Heart right ventricle (tissue), 16 donors: ENCODE measurements around the gene TIAM1. TPM values are rescaled to one million over a fixed set of nuclear protein-coding genes. Genes with fewer than 3 reads are reported as not detected.

ENCODE experiments used
- ATAC-seq, 8 donors: fragments of 200-7000 bp; cut with Tn5 transposase; one replicate each; pipeline ENCODE4 v1.9.1; 2020; ENCODE audit warnings: mild to moderate bottlenecking in 8 of 8, moderate library complexity in 8 of 8, moderate number of reproducible peaks in 1 of 8
- DNase-seq, 2 donors: peaks; one replicate each; pipeline ENCODE4 v3.0.0-alpha.2; 2020
- H3K27ac ChIP-seq, 10 donors: fragments of 200-600 bp; sonication (generic) in 2 of 10; one replicate each; pipeline versions ENCODE4 v1.5.0 to v1.8.0; 2020 to 2022; ENCODE audit warnings: mild to moderate bottlenecking in 3 of 10
- H3K27me3 ChIP-seq, 7 donors: fragments of 200-600 bp; one replicate each; pipeline ENCODE4 v1.8.0; 2021 to 2022; ENCODE audit warnings: mild to moderate bottlenecking in 2 of 7
- H3K36me3 ChIP-seq, 9 donors: fragments of 200-600 bp; sonication (generic) in 1 of 9; one replicate each; pipeline versions ENCODE4 v1.5.0 to v1.8.0; 2020 to 2022; ENCODE audit warnings: mild to moderate bottlenecking in 2 of 9
- H3K4me1 ChIP-seq, 9 donors: fragments of 200-600 bp; sonication (generic) in 1 of 9; one replicate each; pipeline versions ENCODE4 v1.5.0 to v1.8.0; 2020 to 2022; ENCODE audit warnings: mild to moderate bottlenecking in 4 of 9
- H3K4me3 ChIP-seq, 10 donors: fragments of 200-600 bp; sonication (generic) in 2 of 10; one replicate each; pipeline versions ENCODE4 v1.5.0 to v1.8.0; 2020 to 2022; ENCODE audit warnings: mild to moderate bottlenecking in 7 of 10, moderate library complexity in 2 of 10
- H3K9me3 ChIP-seq, 11 donors: fragments of 200-600 bp in 10 of 11; sonication (generic) in 2 of 11; one replicate each; pipeline versions ENCODE4 v1.5.0 to v1.8.0; 2013 to 2022; ENCODE audit warnings: mild to moderate bottlenecking in 2 of 11, control low read depth in 1 of 11, moderate library complexity in 1 of 11
- WGBS, 2 donors: extraction: QIAGEN DNeasy Blood & Tissue Kit; methylation state at CpG; one replicate each; pipeline ENCODE4 v1.1.7; 2013; ENCODE audit warnings: inconsistent platforms in 1 of 2; 5-methylcytosine and 5-hydroxymethylcytosine counted together
- intact Hi-C, 10 donors: fragments of 100-400 bp; cut with DNase I; formaldehyde crosslinking; loops; one replicate each; pipeline versions ENCODE4 v1.11.1 to v1.14.2; 2022
- polyA plus RNA-seq, 2 donors: library from polyadenylated mRNA; stranded (reverse); fragments of 200-250 nt; gene quantifications; one replicate each; pipeline ENCODE4 v1.2.3, GENCODE V29; 2013
- total RNA-seq, 10 donors: library from RNA; stranded (reverse); fragmentation: NEBNext Ultra II Directional in 3 of 10; extraction: Animal tissue kit (Norgen Biotek cat#: 25700) in 3 of 10; gene quantifications; one replicate each; pipeline versions ENCODE4 v1.2.1 to v1.2.4, GENCODE V29; 2021 to 2023
- TF ChIP-seq, protein P1 (sequence below), 9 donors: fragments of 200-600 bp; sonication (generic) in 2 of 9; IDR thresholded peaks; one replicate each; pipeline versions ENCODE4 v1.5.0 to v1.8.0; 2021 to 2022; ENCODE audit warnings: antibody characterized with exemption in 9 of 9, mild to moderate bottlenecking in 5 of 9, moderate library complexity in 1 of 9
- donor health status: Arrhythmogenic right ventricular cardiomyopathy.
- donor health status: ischemic (EF 13 %, LVEDD 7.1; RV severe dilation, severe dysfunction).
- donor health status: healthy with polysubstance abuse.
- donor health status: DM: no; HTN: yes; CAD: no.
- donor health status: DM: no; HTN: no; CAD: no.
- donor health status: ischemic (EF 25% LVEDD 6.9; RV normal size, moderate dysfunction).
- donor health status: ischemic (EF 25% LVEDD 5.7; RV mildly dilated, moderate dysfunction).
- donor health status: healthy.
- donor health status: DM: yes; HTN: yes; CAD: no.
- donor health status: Ischemic cardiomyopathy.
- donor health status: ischemic (EF 35%, LVEDD 5.7; RV mildly dilated, moderate dysfunction).
- donor health status: nonischemic (EF 11% LVEDD 7.7; RV severe dilation, severe dysfunction).
- donor health status: DM: yes; HTN: yes; CAD: no.
- donor health status: PGD.
- donor health status: ischemic (EF 29% LVEDD 5.4; RV normal size, mild dysfunction).
- donor health status: nonischemic (EF 23%, LVEDD 6.1; RV moderate dilation, normal function).

The TIAM1 gene
- total and polyA plus RNA-seq, 12 donors: 0.97 to 4.5 (median 2.0) TPM

DNA sequence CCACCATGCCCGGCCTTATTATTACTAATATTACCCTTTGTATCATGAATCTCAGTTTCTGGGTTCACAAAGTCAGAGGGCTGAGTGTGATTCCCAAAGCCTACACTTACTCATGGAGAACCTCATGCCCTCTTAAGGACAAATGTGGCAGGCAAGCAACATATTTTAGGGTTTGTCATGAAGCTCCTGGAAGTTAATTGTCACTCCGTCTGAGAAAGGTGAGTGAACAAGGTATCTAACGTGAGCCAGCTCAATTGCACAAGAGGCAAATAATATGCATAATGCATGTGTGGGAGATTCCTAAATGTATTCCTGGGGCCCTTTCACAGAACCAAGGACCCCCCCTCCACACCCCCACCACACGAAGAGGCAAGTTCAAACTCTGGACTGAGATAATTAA lies 10.1 kb upstream of the TIAM1 start:
- intact Hi-C loops: no loop called here
- peaks cover 0 to under 1% (median 0%) of the 10 kb centered on the region in 11 donors for H3K9me3 ChIP-seq
- ATAC-seq: no peak
- peaks cover 0 to 12% (median 0%) of the 10 kb centered on the region in 7 donors for H3K27me3 ChIP-seq
- H3K27ac ChIP-seq: no peak overlapping the region
- no peak overlapping the region for H3K4me3 ChIP-seq
- DNase-seq: no peak
- 79 to 83% methylated on average over 4 of the region's 4 CpGs for WGBS, 2 donors
- TF ChIP-seq, protein P1, sequence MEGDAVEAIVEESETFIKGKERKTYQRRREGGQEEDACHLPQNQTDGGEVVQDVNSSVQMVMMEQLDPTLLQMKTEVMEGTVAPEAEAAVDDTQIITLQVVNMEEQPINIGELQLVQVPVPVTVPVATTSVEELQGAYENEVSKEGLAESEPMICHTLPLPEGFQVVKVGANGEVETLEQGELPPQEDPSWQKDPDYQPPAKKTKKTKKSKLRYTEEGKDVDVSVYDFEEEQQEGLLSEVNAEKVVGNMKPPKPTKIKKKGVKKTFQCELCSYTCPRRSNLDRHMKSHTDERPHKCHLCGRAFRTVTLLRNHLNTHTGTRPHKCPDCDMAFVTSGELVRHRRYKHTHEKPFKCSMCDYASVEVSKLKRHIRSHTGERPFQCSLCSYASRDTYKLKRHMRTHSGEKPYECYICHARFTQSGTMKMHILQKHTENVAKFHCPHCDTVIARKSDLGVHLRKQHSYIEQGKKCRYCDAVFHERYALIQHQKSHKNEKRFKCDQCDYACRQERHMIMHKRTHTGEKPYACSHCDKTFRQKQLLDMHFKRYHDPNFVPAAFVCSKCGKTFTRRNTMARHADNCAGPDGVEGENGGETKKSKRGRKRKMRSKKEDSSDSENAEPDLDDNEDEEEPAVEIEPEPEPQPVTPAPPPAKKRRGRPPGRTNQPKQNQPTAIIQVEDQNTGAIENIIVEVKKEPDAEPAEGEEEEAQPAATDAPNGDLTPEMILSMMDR (IDR thresholded peaks at IDR 0.05): no peak
- H3K36me3 ChIP-seq: no peaks in the 10 kb centered on the region
- peaks cover 0 to 4% (median 0%) of the 10 kb centered on the region in 9 donors for H3K4me1 ChIP-seq

DNA sequence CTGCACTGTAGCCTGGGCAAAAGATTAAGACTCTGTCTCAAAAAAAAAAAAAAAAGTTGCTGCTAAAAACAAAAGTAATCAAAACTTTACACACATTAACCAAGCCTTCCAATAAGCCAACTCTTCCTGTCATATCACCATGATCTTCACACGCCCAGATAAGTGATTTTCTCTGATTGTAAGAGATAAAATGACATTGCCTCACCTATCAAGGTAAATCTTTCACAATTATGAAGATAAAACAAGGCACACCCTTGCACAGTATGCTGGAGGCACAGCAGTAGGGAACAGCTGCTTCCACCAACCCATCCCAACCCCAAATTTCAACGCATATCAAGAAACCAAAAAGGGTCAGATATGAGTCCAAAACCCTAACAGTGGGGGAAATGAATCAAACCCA lies 8.8 kb upstream of the TIAM1 start:
- H3K36me3 ChIP-seq: no peaks in the 10 kb centered on the region
- no peak overlapping the region for H3K4me3 ChIP-seq
- intact Hi-C loops: no loop called here
- DNase-seq (no peak), ATAC-seq (no peak)
- no peaks in the 10 kb centered on the region for H3K9me3 ChIP-seq
- no peak overlapping the region for H3K27ac ChIP-seq
- peaks cover 0 to 12% (median 0%) of the 10 kb centered on the region in 7 donors for H3K27me3 ChIP-seq
- TF ChIP-seq, protein P1 (IDR thresholded peaks at IDR 0.05): no peak
- peaks cover 0 to 4% (median 0%) of the 10 kb centered on the region in 9 donors for H3K4me1 ChIP-seq
- WGBS, 2 donors: 35 to 61% methylated on average over 2 of the region's 2 CpGs

DNA sequence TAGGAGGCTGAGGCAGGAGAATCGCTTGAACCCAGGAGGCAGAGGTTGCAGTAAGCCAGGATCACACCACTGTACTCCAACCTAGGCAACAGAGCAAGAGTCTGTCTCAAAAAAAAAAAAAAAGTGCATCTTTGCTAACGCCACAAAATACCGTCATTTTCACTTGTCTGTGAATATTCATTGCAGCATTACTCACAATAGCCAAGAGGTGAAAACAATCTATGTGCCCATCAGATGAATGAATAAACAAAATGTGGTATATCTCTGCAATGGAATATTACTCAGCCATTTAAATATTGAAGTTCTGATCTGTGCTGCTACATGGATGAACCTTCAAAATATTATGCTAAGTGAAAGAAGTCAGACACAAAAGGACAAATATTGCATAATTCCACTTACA lies 7.9 kb upstream of the TIAM1 start:
- no peaks in the 10 kb centered on the region for H3K9me3 ChIP-seq
- H3K4me3 ChIP-seq: no peak overlapping the region
- intact Hi-C loops: no loop called here
- no peak overlapping the region for H3K27ac ChIP-seq
- no peak for ATAC-seq
- TF ChIP-seq, protein P1 (IDR thresholded peaks at IDR 0.05): no peak
- 66 to 78% methylated on average over 3 of the region's 3 CpGs for WGBS, 2 donors
- peaks cover 0 to 4% (median 0%) of the 10 kb centered on the region in 9 donors for H3K4me1 ChIP-seq
- DNase-seq: no peak
- no peaks in the 10 kb centered on the region for H3K36me3 ChIP-seq
- H3K27me3 ChIP-seq: peaks cover 0 to 12% (median 2%) of the 10 kb centered on the region in 7 donors

DNA sequence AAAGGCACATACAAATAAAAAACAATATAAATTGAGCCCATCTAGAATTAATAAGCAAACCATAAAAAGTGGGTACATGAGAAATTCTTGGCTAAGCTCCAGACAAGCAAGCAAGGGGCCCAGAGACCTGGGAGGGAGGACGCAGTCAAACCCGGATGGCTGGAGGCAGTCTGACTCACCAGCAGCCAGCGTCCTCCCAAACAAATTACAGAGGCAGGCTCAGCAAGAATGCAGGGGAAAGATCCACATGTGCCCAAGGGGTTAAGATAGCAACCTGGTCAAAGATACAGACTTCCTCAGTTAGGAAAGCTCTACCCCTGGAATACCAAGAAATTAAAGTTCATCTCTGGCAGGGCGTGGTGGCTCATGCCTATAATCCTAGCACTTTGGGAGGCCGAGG lies 7.4 kb upstream of the TIAM1 start:
- no peak overlapping the region for H3K4me3 ChIP-seq
- DNase-seq (no peak), ATAC-seq (no peak)
- 68 to 78% methylated on average over 5 of the region's 5 CpGs for WGBS, 2 donors
- peaks cover 0 to 14% (median 6%) of the 10 kb centered on the region in 7 donors for H3K27me3 ChIP-seq
- TF ChIP-seq, protein P1 (IDR thresholded peaks at IDR 0.05): no peak
- H3K9me3 ChIP-seq: no peaks in the 10 kb centered on the region
- H3K36me3 ChIP-seq: no peaks in the 10 kb centered on the region
- intact Hi-C loops: no loop called here
- no peak overlapping the region for H3K27ac ChIP-seq
- H3K4me1 ChIP-seq: peaks cover 0 to 4% (median 0%) of the 10 kb centered on the region in 9 donors
